HG02642 (cell line): Measurements from ENCODE around the gene ARHGAP19.
A peak's percentile ranks its signal among the peaks of the same experiment; 100 is the strongest.

Experiments
- ATAC-seq: cut with Tn5 transposase; IDR thresholded peaks from one replicate; pipeline ENCODE4 v1.9.1; 2021; ENCODE audit warnings: mild to moderate bottlenecking; ENCODE audit not compliant: unreplicated experiment, poor library complexity

The ARHGAP19 gene

GRCh38 chr10:97292097-97292861, at the start of gene ARHGAP19:
Gene ARHGAP19, minus strand, starts transcription at chr10:97292637. Its CDS starts 10 bp downstream, at chr10:97292627.
- peak; percentile 96 for ATAC-seq

GRCh38 chr10:97341416-97341815, 49.0 kb upstream of the ARHGAP19 start:
- ATAC-seq = no peak

GRCh38 chr10:97338041-97338440, 45.6 kb upstream of the ARHGAP19 start:
- ATAC-seq = no peak

GRCh38 chr10:97336942-97337831, 44.8 kb upstream of the ARHGAP19 start:
- no peak for ATAC-seq

GRCh38 chr10:97336446-97336845, 44.0 kb upstream of the ARHGAP19 start:
- ATAC-seq = no peak

- no peak for ATAC-seq
Observed at GRCh38 chr10:97336006-97336405, 43.6 kb upstream of the ARHGAP19 start.

- no peak for ATAC-seq
Observed at GRCh38 chr10:97335188-97335619, 42.8 kb upstream of the ARHGAP19 start.

- ATAC-seq = peak; percentile 86
Observed at GRCh38 chr10:97334370-97335175, 42.1 kb upstream of the ARHGAP19 start, which contains the start of gene FRAT2. Gene FRAT2, minus strand, starts transcription at chr10:97334729. Its CDS starts 157 bp downstream, at chr10:97334572.

- ATAC-seq = peak; percentile 23
Observed at GRCh38 chr10:97333601-97334369, 41.3 kb upstream of the ARHGAP19 start.

GRCh38 chr10:97333351-97333600, 40.8 kb upstream of the ARHGAP19 start:
- no peak for ATAC-seq

GRCh38 chr10:97332591-97333350, 40.3 kb upstream of the ARHGAP19 start:
- ATAC-seq = no peak

GRCh38 chr10:97331153-97331703, 38.8 kb upstream of the ARHGAP19 start:
- no peak for ATAC-seq

- ATAC-seq = no peak
Observed at GRCh38 chr10:97329766-97330165, 37.3 kb upstream of the ARHGAP19 start.

- no peak for ATAC-seq
Observed at GRCh38 chr10:97328646-97329453, 36.4 kb upstream of the ARHGAP19 start.

GRCh38 chr10:97327348-97328294, 35.2 kb upstream of the ARHGAP19 start:
- no peak for ATAC-seq

- no peak for ATAC-seq
Observed at GRCh38 chr10:97325754-97326153, 33.3 kb upstream of the ARHGAP19 start.

- ATAC-seq = no peak
Observed at GRCh38 chr10:97323501-97323900, 31.1 kb upstream of the ARHGAP19 start.
